ENCODE data around the gene NTN1. TPM values are rescaled to one million over a fixed set of nuclear protein-coding genes. Genes with fewer than 3 reads are reported as not detected.

The NTN1 gene
- total RNA-seq, 1 donor = 0.36 TPM

DNA sequence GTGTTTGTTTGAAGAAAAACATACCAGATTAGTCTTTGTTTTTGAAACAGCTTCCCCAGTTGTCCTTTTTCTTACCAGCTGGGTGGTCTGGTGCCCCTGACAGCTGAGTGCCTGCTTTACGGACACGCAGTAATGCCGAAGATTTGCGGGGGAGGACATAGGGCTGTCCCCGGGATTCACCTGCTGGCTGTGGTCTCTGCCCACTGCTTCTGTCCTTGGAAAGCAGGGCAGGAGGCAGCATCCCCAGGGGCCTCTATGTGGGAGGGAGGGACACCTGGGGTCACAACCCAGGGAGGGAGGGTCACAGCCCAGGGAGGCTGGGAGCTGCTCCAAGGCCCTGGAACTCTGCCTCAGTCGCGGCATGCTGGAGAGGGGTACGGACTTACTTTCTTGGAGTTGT lies 221.7 kb downstream of the NTN1 start:
- Histone ChIP-seq H2AFZ (ENCODE audit: low read length) (no peak overlapping the region), H3K27ac (ENCODE audit: low read depth, low read length) (no peak overlapping the region), H3K36me3 (ENCODE audit: insufficient read depth, low read length) (no peaks in the 10 kb centered on the region), H3K9me3 (ENCODE audit: low read depth, low read length) (no peaks in the 10 kb centered on the region), H3K4me2 (ENCODE audit: insufficient read depth, low read length) (no peak overlapping the region), H3K4me1 (ENCODE audit: insufficient read depth, low read length) (peaks cover 17% of the 10 kb centered on the region), H3K4me3 (ENCODE audit: insufficient read depth, low read length) (no peak overlapping the region), H4K20me1 (ENCODE audit: insufficient read depth, low read length) (no peaks in the 10 kb centered on the region), H3K79me2 (ENCODE audit: insufficient read depth, low read length) (no peaks in the 10 kb centered on the region), H3K27me3 (ENCODE audit: insufficient read depth, low read length) (peaks cover 2% of the 10 kb centered on the region)
- TF ChIP-seq CTCF (IDR thresholded peaks at IDR 0.05; ENCODE audit: extremely low read depth, low read depth, low read length) = no peak
- DNase-seq (ENCODE audit: insufficient read length, low spot score, missing footprints) = no peak

DNA sequence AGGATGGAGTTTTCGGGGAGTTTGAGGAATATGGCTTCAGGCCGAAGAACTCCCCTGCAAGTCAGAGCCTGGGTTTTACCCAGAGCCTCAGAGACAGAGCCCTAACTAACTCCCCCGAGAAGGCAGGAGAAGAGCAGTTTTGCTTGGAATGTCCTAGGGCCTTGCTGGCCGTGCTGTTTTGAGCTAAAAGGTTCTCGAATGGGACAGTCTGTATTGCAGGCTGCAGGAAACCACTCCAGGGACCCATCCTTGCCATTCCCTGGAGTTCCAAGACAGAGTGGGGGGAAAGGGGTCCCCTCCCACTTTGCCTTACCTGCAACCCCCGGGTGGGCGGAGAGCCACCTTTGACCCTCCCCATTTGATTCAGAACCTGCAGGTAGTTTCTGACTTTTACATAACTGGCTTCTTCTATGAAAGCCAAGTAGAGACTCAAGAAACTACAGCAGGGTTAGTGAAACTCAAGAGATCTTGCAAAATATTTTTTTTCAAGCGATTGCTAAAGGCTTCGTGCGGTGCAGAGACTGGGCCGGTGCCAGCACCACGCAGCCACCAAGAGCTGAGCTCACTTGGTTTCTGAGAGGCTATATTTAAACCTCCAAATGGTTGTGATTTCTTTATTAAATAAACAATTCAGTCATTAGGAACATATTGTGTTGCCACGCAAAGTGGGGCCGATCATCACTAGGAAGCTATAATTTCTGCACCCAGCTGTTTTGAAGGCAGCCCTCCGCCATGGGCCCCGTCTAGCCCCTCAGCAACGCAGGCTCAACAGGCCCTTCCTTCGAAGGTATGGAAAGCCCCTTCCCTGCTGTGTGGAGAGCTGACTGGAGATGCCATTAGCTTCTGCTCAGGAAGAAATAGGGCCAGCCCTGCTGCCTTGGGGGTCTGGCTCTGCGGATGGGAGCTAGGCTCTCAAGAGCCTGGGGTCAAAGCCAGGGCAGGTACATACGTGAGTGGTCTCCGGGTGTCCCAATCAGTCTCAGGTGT lies 223.0 kb downstream of the NTN1 start:
- TF ChIP-seq CTCF (IDR thresholded peaks at IDR 0.05; ENCODE audit: extremely low read depth, low read depth, low read length) = no peak
- Histone ChIP-seq H3K79me2 (ENCODE audit: insufficient read depth, low read length) (no peaks in the 10 kb centered on the region), H2AFZ (ENCODE audit: low read length) (no peak overlapping the region), H4K20me1 (ENCODE audit: insufficient read depth, low read length) (no peaks in the 10 kb centered on the region), H3K4me3 (ENCODE audit: insufficient read depth, low read length) (no peak overlapping the region), H3K4me1 (ENCODE audit: insufficient read depth, low read length) (peaks cover 17% of the 10 kb centered on the region), H3K36me3 (ENCODE audit: insufficient read depth, low read length) (no peaks in the 10 kb centered on the region), H3K27me3 (ENCODE audit: insufficient read depth, low read length) (peaks cover under 1% of the 10 kb centered on the region), H3K27ac (ENCODE audit: low read depth, low read length) (peak overlapping the region; percentile 51), H3K9me3 (ENCODE audit: low read depth, low read length) (no peaks in the 10 kb centered on the region), H3K4me2 (ENCODE audit: insufficient read depth, low read length) (no peak overlapping the region)
- no peak for DNase-seq (ENCODE audit: insufficient read length, low spot score, missing footprints)

GRCh38 chr17:9247401-9247938 lies 226.2 kb downstream of the NTN1 start:
- Histone ChIP-seq H3K4me2 (ENCODE audit: insufficient read depth, low read length) (no peak overlapping the region), H3K79me2 (ENCODE audit: insufficient read depth, low read length) (no peaks in the 10 kb centered on the region), H3K27me3 (ENCODE audit: insufficient read depth, low read length) (no peaks in the 10 kb centered on the region), H3K36me3 (ENCODE audit: insufficient read depth, low read length) (no peaks in the 10 kb centered on the region), H3K27ac (ENCODE audit: low read depth, low read length) (no peak overlapping the region), H3K4me3 (ENCODE audit: insufficient read depth, low read length) (no peak overlapping the region), H3K4me1 (ENCODE audit: insufficient read depth, low read length) (peaks cover 4% of the 10 kb centered on the region), H2AFZ (ENCODE audit: low read length) (no peak overlapping the region), H4K20me1 (ENCODE audit: insufficient read depth, low read length) (no peaks in the 10 kb centered on the region), H3K9me3 (ENCODE audit: low read depth, low read length) (no peaks in the 10 kb centered on the region)
- peak; percentile 8 for DNase-seq (ENCODE audit: insufficient read length, low spot score, missing footprints)
- no peak for TF ChIP-seq CTCF (IDR thresholded peaks at IDR 0.05; ENCODE audit: extremely low read depth, low read depth, low read length)
